ENCODE data around the gene SPIRE2. TPM values are rescaled to one million over a fixed set of nuclear protein-coding genes. Genes with fewer than 3 reads are reported as not detected.

SPIRE2 gene
- total and polyA plus RNA-seq, 2 of the 13 experiments (the other 11 are each of a cell fraction or from before 2014, with no cell fraction given) = 13.3 to 37.5 TPM

DNA sequence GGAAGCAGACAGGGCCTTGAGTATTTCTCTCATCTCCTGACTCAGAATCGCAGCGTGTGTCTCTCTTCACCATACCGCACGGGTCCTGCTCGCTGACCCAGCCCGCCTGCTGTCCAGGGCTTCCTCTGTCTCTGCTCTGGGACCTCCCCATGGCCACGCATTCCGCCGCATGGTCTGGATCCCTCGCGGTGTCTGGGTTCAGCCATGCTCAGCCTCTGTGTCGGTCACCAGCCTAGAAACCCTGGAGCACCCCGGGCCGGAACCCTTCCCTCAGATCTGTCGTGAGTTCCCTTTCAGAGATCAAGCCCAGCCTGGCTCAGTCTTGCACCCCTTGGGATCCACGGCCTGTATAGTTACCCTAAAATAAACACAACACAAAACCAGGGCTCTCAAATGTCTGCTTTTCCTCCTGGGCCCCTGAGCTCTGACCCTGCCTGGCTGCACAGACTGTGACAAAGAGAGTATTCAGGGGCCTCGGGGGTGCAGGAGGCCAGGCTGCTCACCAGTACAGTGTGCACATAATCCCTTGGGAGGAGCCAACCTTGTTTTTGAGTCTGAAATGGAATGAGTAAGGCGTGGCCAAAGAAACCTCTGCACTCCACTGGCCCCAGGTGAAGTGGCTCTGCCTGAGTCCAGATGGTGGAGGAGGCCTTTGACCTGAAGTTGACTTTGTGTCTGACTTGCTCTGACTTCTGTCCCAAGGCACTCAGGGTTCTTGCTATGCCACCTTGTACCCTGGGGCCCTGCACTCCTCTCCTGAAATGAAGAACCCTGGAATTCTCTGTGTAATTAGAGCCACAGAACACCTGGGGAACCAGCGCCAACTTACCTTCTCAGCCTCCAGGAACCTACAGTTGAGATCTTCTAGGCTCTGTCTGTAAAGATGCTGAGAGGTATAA, 5.8 kb upstream of the SPIRE2 start (continued):
- TF ChIP-seq, protein P1, sequence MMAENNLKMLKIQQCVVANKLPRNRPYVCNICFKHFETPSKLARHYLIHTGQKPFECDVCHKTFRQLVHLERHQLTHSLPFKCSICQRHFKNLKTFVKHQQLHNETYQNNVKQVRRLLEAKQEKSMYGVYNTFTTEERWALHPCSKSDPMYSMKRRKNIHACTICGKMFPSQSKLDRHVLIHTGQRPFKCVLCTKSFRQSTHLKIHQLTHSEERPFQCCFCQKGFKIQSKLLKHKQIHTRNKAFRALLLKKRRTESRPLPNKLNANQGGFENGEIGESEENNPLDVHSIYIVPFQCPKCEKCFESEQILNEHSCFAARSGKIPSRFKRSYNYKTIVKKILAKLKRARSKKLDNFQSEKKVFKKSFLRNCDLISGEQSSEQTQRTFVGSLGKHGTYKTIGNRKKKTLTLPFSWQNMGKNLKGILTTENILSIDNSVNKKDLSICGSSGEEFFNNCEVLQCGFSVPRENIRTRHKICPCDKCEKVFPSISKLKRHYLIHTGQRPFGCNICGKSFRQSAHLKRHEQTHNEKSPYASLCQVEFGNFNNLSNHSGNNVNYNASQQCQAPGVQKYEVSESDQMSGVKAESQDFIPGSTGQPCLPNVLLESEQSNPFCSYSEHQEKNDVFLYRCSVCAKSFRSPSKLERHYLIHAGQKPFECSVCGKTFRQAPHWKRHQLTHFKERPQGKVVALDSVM (CRISPR knock-in tag; IDR thresholded peaks at IDR 0.05) = peak; percentile 84
- TF ChIP-seq GPN1 (CRISPR knock-in tag; IDR thresholded peaks at IDR 0.05; ENCODE audit: borderline replicate concordance) (no peak), ZSCAN20 (CRISPR knock-in tag; IDR thresholded peaks at IDR 0.05; ENCODE audit: borderline replicate concordance) (peak; percentile 46; the same call in 1 of the 2 replicates), DPF2 (CRISPR knock-in tag; IDR thresholded peaks at IDR 0.05; ENCODE audit: borderline replicate concordance, low read depth) (peak; percentile 83; the same call in 1 of the 2 replicates), ZNF674 (CRISPR knock-in tag; IDR thresholded peaks at IDR 0.05; ENCODE audit: low read depth) (0 out of 2 replicates have a peak, but pooled peaks have one; percentile 88), STAT5B (CRISPR knock-in tag; IDR thresholded peaks at IDR 0.05) (0 out of 2 replicates have a peak, but pooled peaks have one; percentile 64), ZFP36L1 (CRISPR knock-in tag; IDR thresholded peaks at IDR 0.05) (peak; percentile 95), ISL2 (CRISPR knock-in tag; IDR thresholded peaks at IDR 0.05) (peak; percentile 82), ELF3 (CRISPR knock-in tag; IDR thresholded peaks at IDR 0.05) (peak; percentile 93), CCDC6 (CRISPR knock-in tag; IDR thresholded peaks at IDR 0.05) (peak; percentile 74; the same call in 1 of the 2 replicates), PRMT3 (CRISPR knock-in tag; IDR thresholded peaks at IDR 0.05; ENCODE audit: borderline replicate concordance, low read depth) (peak; percentile 24; the same call in 1 of the 2 replicates), TCF7L2 (IDR thresholded peaks at IDR 0.05; ENCODE audit: low read depth, low read length) (no peak), NFYC (CRISPR knock-in tag; IDR thresholded peaks at IDR 0.05) (0 out of 2 replicates have a peak, but pooled peaks have one; percentile 23), MED13 (CRISPR knock-in tag; IDR thresholded peaks at IDR 0.05) (peak; percentile 68; the same call in 1 of the 2 replicates), FOSL2 (CRISPR knock-in tag; IDR thresholded peaks at IDR 0.05) (peak; percentile 82), NCOA5 (CRISPR knock-in tag; IDR thresholded peaks at IDR 0.05) (no peak), ZSCAN25 (CRISPR knock-in tag; IDR thresholded peaks at IDR 0.05) (peak; percentile 80), MIER2 (CRISPR knock-in tag; IDR thresholded peaks at IDR 0.05) (no peak)
- TF ChIP-seq, protein P2, sequence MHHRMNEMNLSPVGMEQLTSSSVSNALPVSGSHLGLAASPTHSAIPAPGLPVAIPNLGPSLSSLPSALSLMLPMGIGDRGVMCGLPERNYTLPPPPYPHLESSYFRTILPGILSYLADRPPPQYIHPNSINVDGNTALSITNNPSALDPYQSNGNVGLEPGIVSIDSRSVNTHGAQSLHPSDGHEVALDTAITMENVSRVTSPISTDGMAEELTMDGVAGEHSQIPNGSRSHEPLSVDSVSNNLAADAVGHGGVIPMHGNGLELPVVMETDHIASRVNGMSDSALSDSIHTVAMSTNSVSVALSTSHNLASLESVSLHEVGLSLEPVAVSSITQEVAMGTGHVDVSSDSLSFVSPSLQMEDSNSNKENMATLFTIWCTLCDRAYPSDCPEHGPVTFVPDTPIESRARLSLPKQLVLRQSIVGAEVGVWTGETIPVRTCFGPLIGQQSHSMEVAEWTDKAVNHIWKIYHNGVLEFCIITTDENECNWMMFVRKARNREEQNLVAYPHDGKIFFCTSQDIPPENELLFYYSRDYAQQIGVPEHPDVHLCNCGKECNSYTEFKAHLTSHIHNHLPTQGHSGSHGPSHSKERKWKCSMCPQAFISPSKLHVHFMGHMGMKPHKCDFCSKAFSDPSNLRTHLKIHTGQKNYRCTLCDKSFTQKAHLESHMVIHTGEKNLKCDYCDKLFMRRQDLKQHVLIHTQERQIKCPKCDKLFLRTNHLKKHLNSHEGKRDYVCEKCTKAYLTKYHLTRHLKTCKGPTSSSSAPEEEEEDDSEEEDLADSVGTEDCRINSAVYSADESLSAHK (CRISPR knock-in tag; IDR thresholded peaks at IDR 0.05; ENCODE audit: borderline replicate concordance) = peak; percentile 8; the same call in 1 of the 2 replicates
- TF ChIP-seq, protein P3, sequence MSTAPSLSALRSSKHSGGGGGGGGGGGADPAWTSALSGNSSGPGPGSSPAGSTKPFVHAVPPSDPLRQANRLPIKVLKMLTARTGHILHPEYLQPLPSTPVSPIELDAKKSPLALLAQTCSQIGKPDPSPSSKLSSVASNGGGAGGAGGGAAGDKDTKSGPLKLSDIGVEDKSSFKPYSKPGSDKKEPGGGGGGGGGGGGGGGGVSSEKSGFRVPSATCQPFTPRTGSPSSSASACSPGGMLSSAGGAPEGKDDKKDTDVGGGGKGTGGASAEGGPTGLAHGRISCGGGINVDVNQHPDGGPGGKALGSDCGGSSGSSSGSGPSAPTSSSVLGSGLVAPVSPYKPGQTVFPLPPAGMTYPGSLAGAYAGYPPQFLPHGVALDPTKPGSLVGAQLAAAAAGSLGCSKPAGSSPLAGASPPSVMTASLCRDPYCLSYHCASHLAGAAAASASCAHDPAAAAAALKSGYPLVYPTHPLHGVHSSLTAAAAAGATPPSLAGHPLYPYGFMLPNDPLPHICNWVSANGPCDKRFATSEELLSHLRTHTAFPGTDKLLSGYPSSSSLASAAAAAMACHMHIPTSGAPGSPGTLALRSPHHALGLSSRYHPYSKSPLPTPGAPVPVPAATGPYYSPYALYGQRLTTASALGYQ (CRISPR knock-in tag; IDR thresholded peaks at IDR 0.05) = peak; percentile 89; the same call in 1 of the 2 replicates

Data from HepG2 (cell line).